Measurements from ENCODE around the gene CERS5. TPM values are rescaled to one million over a fixed set of nuclear protein-coding genes. Genes with fewer than 3 reads are reported as not detected.

CERS5 gene
- total RNA-seq, 1 donor from 2014 or later = 64.9 TPM

DNA sequence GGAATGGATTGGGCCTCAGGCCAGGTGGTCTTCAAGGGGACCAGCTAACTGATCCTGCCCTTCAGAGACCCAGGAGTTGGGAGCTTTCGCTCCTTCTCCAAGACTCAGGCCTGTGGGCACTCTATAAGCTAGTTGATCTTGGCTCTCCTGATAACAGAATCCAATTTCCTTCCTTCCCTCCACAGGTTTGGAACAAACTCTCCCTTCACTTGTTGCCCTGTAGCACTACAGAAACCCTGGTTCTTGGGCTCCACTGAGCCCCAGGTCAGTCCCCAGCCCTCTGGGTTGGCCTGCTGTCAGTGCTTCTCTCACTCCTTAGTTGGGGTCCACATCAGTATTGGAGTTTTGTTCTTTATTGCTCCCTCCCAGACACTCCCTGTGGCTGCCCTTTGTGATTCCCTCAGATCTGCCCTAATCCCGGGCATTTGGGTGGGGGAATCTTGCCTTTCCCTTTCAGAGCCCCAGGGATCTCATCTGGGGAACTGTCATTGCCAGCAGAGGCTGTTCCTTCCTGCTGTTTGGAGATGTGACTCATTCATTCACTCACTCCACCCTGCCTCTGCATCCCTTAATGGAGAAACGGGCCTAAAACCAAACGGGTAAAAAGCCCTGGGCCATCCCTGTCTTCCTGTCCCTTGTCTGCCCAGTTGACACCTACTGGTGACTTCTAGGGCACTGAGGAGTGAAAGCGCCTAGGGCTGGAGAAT is 67.7 kb downstream of the CERS5 start:
- Mint-ChIP-seq H3K4me1 (peaks cover 7% of the 10 kb centered on the region), H3K36me3 (ENCODE audit: low read depth) (peaks cover 77% of the 10 kb centered on the region), H3K9me3 (no peaks in the 10 kb centered on the region), H3K27me3 (no peaks in the 10 kb centered on the region), H3K4me3 (no peak overlapping the region), H3K27ac (peak overlapping the region; percentile 53)
- intact Hi-C loops (cut with micrococcal nuclease) = no loop called here
- no peak for TF ChIP-seq CTCF (IDR thresholded peaks at IDR 0.05)
- no peak for DNase-seq
- no peak for ATAC-seq (ENCODE audit: low read depth)
- ChIA-PET POLR2A (interaction anchor here (1.1 to 3.3 kb wide), 3 partner anchors 9 to 14 kb away, joined by 3 to 14 read pairs (median 7); partner anchors contain the start of genes COX14 and SMARCD1), CTCF (no interaction called here)

DNA sequence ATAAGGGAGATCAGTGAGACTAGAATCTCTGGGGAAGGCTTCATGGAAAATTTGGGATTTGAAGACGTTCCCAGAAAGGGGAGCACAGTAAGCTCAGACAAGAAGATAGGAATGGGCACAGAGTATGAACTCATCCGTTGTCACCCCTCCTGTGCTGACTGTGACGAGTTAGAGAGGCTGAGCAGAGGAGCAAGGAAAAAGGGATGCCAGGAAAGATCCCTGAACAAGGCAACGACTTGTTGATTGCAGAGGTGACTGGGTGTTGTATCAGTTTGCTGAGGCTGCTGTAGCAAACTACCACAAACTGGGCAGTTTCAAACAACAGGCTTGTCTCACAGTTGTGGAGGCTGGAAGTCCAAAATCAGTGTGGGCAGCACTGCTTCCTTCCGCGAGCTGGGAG is 69.2 kb downstream of the CERS5 start:
- Mint-ChIP-seq H3K36me3 (ENCODE audit: low read depth) (peaks cover 89% of the 10 kb centered on the region), H3K4me3 (no peak overlapping the region), H3K9me3 (no peaks in the 10 kb centered on the region), H3K27me3 (no peaks in the 10 kb centered on the region), H3K4me1 (peaks cover 3% of the 10 kb centered on the region), H3K27ac (no peak overlapping the region)
- intact Hi-C loops (cut with micrococcal nuclease) = no loop called here
- ChIA-PET POLR2A (no interaction called here), CTCF (no interaction called here)
- no peak for TF ChIP-seq CTCF (IDR thresholded peaks at IDR 0.05)
- no peak for DNase-seq
- ATAC-seq (ENCODE audit: low read depth) = no peak

GRCh38 chr12:50090391-50090790 is 76.8 kb downstream of the CERS5 start:
- intact Hi-C loops (cut with micrococcal nuclease) = no loop called here
- Mint-ChIP-seq H3K27ac (no peak overlapping the region), H3K4me1 (peaks cover 26% of the 10 kb centered on the region), H3K36me3 (ENCODE audit: low read depth) (peaks cover 78% of the 10 kb centered on the region), H3K9me3 (no peaks in the 10 kb centered on the region), H3K27me3 (no peaks in the 10 kb centered on the region), H3K4me3 (no peak overlapping the region)
- no peak for ATAC-seq (ENCODE audit: low read depth)
- DNase-seq = no peak
- ChIA-PET POLR2A (interaction anchor here (1.1 to 8.5 kb wide), 3 partner anchors 10 to 19 kb away, joined by 3 to 262 read pairs (median 3); partner anchors contain the start of genes COX14 and GPD1), CTCF (interaction anchor here (1.2 to 2.0 kb wide), 4 partner anchors 10 to 42 kb away, joined by 3 to 32 read pairs (median 4); partner anchors contain the start of gene COX14)
- no peak for TF ChIP-seq CTCF (IDR thresholded peaks at IDR 0.05)

DNA sequence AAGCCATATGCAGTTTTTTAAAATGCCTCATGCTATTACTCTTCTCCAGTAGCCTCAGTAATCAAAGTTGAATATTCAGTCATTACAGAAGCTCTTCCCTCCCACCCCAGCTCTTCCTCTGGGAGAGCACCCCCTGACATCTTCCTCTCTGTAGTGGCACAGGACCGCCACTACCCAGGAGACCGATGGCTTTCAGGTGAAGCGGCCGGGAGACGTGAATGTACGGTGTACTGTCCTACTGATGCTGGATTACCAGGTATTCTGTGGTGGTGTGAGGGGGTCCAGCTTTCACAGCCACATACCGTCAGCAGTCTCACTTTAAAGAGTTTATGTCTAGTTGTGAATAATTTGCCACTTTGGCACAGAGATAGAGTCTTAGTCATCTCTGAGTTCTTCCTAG is 77.4 kb downstream of the CERS5 start:
- Mint-ChIP-seq H3K4me3 (no peak overlapping the region), H3K36me3 (ENCODE audit: low read depth) (peaks cover 75% of the 10 kb centered on the region), H3K27me3 (no peaks in the 10 kb centered on the region), H3K27ac (no peak overlapping the region), H3K4me1 (peaks cover 30% of the 10 kb centered on the region), H3K9me3 (no peaks in the 10 kb centered on the region)
- ChIA-PET POLR2A (interaction anchor here (1.1 to 8.5 kb wide), 3 partner anchors 10 to 20 kb away, joined by 3 to 262 read pairs (median 3); partner anchors contain the start of genes COX14 and GPD1), CTCF (interaction anchor here (0.8 to 3.0 kb wide), 8 partner anchors 11 to 87 kb away, joined by 3 to 32 read pairs (median 5); partner anchors contain the start of gene COX14)
- DNase-seq = no peak
- ATAC-seq (ENCODE audit: low read depth) = no peak
- no peak for TF ChIP-seq CTCF (IDR thresholded peaks at IDR 0.05)
- intact Hi-C loops (cut with micrococcal nuclease) = loop anchor here (5.0 kb wide), 1 partner anchor 38 kb away; no protein-coding TSS in a partner anchor

Measured in activated B cell treated with CpG ODN at 0.5 μM for 24 hours (primary cell).